ENCODE measurements around the gene PIN1.

PIN1 gene

GRCh38 chr19:9857920-9858746, 23.0 kb downstream of the PIN1 start:
- no peak for TF ChIP-seq CTCF (IDR thresholded peaks at IDR 0.05; ENCODE audit: low read length, missing control alignments)
- no peak for DNase-seq (ENCODE audit: low read depth)
- no peak overlapping the region for H3K4me3 ChIP-seq (replicated peaks; ENCODE audit: low read depth, low read length)

GRCh38 chr19:9858766-9859165, 23.6 kb downstream of the PIN1 start:
- no peak for TF ChIP-seq CTCF (IDR thresholded peaks at IDR 0.05; ENCODE audit: low read length, missing control alignments)
- DNase-seq (ENCODE audit: low read depth): no peak
- no peak overlapping the region for H3K4me3 ChIP-seq (replicated peaks; ENCODE audit: low read depth, low read length)

- no peak overlapping the region for H3K4me3 ChIP-seq (replicated peaks; ENCODE audit: low read depth, low read length)
- DNase-seq (ENCODE audit: low read depth): no peak
- TF ChIP-seq CTCF (IDR thresholded peaks at IDR 0.05; ENCODE audit: low read length, missing control alignments): no peak
Observed at GRCh38 chr19:9860407-9860806, 25.3 kb downstream of the PIN1 start.

- DNase-seq (ENCODE audit: low read depth): no peak
- H3K4me3 ChIP-seq (replicated peaks; ENCODE audit: low read depth, low read length): no peak overlapping the region
- no peak for TF ChIP-seq CTCF (IDR thresholded peaks at IDR 0.05; ENCODE audit: low read length, missing control alignments)
Observed at GRCh38 chr19:9861503-9861902, 26.4 kb downstream of the PIN1 start.

- no peak for DNase-seq (ENCODE audit: low read depth)
- TF ChIP-seq CTCF (IDR thresholded peaks at IDR 0.05; ENCODE audit: low read length, missing control alignments): no peak
- H3K4me3 ChIP-seq (replicated peaks; ENCODE audit: low read depth, low read length): no peak overlapping the region
Observed at GRCh38 chr19:9862938-9863337, 27.8 kb downstream of the PIN1 start.

GRCh38 chr19:9863759-9864158, 28.6 kb downstream of the PIN1 start:
- H3K4me3 ChIP-seq (replicated peaks; ENCODE audit: low read depth, low read length): no peak overlapping the region
- no peak for TF ChIP-seq CTCF (IDR thresholded peaks at IDR 0.05; ENCODE audit: low read length, missing control alignments)
- no peak for DNase-seq (ENCODE audit: low read depth)

All from fibroblast of pulmonary artery (primary cell).